Stimulated activated CD8-positive, alpha-beta memory T cell treated with anti-CD3 and anti-CD28 coated beads, Interleukin-12 subunit alpha, Interleukin-12 subunit beta, amount 100 ng/mL, for 24 hours (primary cell): ENCODE results near the gene OR2G2.

Experiments
- DNase-seq: peaks from one replicate; pipeline ENCODE4 v3.0.0-alpha.2; 2020; ENCODE audit errors: extremely low read depth

Gene OR2G2

GRCh38 chr1:247588060-247588459 lies at the start of gene OR2G2:
TSS of gene OR2G2 (plus strand) at chr1:247588360. CDS start at chr1:247588360, 0 bp downstream.
- no peak for DNase-seq

GRCh38 chr1:247538561-247538960 lies 49.6 kb upstream of the OR2G2 start:
- no peak for DNase-seq

DNA sequence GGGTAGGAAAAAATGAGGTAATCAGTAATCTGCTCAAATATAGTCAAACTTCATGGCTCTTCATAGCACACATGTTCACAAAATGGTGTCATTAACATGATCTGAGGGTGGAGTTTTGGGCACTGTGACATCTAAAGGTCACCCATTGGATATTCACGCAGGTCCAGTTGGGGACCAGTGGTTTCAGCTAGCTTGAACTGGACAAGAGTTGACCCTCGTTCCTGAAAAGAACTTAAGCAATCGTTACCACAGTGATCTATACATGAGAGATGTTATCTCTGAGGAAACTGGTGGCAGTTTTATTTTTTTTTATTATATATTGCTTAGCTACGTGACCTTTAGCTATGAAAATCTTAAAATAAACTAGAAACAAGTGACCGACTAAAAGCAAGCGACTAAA lies 48.9 kb upstream of the OR2G2 start:
- no peak for DNase-seq

DNA sequence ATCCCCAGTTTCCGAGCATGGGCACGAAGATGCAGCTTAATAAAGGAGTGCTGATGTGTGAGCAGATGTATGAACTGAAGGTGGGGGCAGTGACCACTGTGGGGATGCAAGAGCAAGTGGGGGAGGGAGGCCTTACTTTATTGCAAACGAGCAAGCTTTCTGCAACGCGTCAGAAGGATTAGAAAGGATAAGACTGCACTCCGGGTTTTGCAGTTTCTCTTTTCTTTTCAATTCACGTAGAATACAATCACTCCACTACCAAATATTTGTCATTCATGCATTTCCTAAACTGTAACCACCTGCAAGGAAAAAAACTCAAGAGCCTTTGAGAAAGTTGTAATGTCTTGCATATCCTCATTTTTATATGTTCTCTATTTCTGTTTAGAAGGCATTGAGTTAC lies 47.6 kb upstream of the OR2G2 start:
- DNase-seq: no peak

GRCh38 chr1:247542811-247543210 lies 45.3 kb upstream of the OR2G2 start:
- no peak for DNase-seq

DNA sequence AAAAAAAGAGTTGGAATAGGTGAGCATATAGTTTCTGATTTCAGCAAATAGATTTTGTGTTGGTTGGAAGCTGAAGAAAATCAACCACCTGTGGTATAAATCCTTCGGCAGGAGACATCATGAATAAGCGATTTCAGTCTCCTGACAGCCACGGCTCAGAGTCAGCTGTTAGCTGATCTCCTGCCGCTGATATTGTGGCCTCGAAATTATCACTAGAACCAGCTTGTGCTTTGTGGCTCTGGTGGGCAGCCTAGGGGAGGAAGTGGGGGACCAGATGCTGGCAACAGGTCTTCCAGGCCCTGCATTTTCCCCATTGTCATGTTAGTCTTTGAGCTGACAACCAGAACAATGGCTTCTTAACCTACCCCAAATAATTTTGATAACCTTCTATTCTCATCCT lies 40.1 kb upstream of the OR2G2 start:
- no peak for DNase-seq

GRCh38 chr1:247548769-247549182 lies 39.4 kb upstream of the OR2G2 start, which contains the start of gene GCSAML:
TSS of gene GCSAML (plus strand) at chr1:247549134. CDS start at chr1:247549192, 58 bp downstream.
- DNase-seq: no peak

GRCh38 chr1:247551721-247552120 lies 36.4 kb upstream of the OR2G2 start:
- DNase-seq: no peak

GRCh38 chr1:247552231-247552630 lies 35.9 kb upstream of the OR2G2 start:
- no peak for DNase-seq

GRCh38 chr1:247557926-247558674 lies 30.1 kb upstream of the OR2G2 start:
- no peak for DNase-seq

DNA sequence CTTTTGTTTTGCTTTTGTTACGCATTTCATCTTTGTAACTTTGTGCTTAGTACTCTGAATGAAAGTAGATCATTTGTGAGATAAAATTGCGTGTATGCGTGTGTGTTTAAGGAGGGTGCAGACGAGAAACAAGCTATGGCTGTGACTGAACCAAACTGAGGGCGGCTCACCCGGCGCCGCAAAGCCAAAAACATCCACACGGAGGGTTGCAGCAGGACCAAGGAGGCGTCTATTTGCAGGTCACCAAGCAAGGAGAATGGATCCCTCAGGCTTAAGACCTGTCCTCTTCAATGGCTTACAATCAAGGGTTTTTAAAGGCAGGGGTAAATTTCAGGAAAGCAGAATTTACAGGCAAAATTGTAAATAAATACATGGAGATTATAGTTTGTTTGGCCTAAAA lies 26.4 kb upstream of the OR2G2 start:
- DNase-seq: no peak

DNA sequence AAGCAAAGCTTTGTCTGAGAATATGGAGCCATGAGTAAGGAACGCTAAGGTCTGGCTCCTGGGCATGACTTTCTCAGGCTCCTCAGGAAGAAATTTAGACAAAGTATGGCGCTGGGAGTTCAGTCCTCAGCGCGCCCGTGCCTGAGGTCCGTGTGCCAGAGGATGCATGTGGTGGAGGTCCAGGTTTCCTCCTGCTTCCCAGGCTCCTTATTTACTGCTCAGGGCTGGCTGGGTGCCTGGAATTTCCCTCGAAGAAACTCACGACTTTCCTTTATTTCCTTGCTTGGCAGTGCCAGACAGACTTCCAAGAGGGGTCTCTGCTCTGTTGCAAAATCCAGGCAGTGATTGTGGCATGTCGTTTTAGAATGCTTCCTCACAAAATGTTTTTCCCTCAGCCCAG lies 26.0 kb upstream of the OR2G2 start:
- no peak for DNase-seq

DNA sequence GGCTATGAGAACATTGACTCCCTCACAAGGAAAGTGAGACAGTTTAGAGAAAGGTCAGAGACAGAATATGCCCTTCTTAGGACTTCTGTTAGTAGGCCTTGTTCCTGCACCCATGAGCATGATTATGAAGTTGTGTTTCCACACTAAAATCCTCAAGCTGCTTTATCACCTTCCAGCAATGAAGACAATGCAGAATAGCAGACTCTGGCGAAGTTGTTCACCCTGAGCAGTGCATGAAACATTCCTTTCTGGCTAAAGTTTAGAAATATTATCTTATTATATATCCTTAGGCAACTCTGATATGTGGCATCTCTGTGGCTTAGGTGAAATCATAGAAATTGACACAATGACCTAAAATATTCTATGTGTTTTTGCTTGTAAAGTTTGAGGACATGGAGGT lies 13.9 kb upstream of the OR2G2 start:
- no peak for DNase-seq

- DNase-seq: no peak
Measured at GRCh38 chr1:247574664-247575063, 13.5 kb upstream of the OR2G2 start.

- DNase-seq: no peak
Measured at GRCh38 chr1:247576514-247576913, 11.6 kb upstream of the OR2G2 start.

GRCh38 chr1:247578946-247579460 lies 9.2 kb upstream of the OR2G2 start:
- DNase-seq: no peak

DNA sequence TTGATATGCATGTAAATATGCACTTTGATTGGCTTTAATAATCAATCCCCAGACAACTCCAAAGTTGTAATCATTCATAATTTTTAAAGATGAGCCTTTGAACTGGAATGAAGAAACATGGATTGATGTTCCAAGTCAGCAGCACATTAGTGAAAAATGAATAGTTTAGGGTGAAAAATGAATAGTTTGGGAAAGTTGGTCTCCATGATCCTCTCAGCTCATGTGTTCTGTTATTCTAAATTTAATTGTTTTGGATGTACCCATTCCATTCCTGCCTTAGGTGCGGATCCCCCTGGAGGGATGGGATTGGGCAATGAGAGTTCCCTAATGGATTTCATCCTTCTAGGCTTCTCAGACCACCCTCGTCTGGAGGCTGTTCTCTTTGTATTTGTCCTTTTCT lies 17.1 kb downstream of the OR2G2 start, which contains the start of gene OR2G3:
OR2G3 (plus strand) TSS at position 301 of the 400 bp plus-strand sequence; CDS start at position 301, 0 bp downstream.
- no peak for DNase-seq

DNA sequence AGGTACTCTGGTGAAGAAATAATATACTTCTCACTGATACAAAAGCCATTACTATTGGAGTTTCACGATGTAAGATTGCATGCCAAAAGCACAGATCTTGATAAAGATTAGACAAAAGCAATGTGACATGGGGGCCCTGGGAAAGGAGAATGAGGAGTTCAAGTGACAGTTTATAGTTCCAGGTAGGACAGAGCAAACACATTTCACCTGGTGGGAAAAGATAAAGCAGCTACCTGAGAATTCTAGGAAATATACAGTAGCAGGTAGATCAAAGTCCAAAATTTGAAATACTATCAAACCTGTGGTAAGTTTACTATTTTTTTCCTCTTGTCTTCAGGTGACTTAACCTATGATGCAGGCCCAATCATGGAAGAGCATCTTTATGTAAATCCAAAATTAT lies 25.2 kb downstream of the OR2G2 start:
- no peak for DNase-seq

DNA sequence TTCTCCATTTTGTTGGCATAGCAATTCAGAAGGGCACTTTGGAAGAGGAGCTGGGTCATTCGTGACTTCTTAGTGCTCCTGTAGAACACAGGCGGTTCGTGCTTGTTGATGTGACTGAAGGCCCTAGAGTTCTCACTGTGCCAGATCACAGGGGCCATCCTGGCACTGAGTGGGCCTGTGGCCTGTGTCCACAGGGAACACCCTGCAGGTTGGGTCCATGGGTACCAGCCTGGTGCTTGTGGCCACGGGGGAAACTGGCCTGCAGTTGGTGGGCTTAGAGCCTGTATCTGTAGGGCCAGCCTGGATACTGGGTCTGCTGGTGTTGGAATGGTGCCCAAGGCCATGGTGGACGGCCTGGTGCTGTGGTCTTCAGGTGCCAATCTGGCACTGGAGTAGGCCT lies 26.5 kb downstream of the OR2G2 start:
- DNase-seq: no peak

GRCh38 chr1:247627951-247628350 lies 39.8 kb downstream of the OR2G2 start:
- no peak for DNase-seq

DNA sequence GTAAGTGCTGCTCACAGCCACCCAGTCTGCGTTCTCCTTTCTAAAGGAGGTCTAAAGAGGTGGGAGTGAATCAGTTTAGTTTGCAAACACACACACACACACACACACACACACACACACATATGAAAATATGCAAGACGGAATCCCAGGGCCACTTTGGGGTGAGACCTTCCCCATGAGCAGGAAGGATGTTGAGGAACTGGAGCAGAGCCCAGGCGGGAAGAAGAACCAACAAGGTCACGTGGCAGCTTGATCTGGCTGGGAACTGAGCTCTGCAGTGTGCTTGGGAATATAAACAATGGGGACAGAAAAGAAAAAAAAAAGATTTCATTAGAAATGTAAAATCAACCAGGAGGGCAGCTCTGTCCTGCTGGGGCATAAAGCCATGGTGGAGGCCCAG lies 49.9 kb downstream of the OR2G2 start:
- no peak for DNase-seq

DNA sequence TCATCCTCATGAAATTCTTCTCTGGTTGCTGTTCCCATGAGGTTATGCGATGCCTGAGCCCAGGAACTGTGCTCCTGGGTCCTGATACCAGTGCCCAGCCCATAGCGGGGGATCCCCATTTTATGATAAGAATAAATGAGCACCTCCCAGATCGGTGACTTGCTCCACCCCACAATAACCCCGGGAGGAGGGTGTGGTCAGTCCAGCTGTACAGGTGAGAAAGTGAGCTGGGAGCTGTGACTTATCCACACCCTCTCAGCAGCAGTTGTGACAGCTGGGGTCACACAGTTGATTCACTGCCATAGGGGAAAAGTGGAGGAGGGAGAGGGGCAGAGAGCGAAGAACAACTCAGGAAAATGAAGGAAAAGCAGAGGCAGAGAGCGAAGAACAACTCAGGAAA lies 50.6 kb downstream of the OR2G2 start:
- no peak for DNase-seq
